UCSD-AML1 (cell line): ENCODE data around the gene KRTAP9-2.
"Not testable (repeated sequence)": the region's sequence is repeated elsewhere in the genome, so short reads cannot be mapped to it uniquely, and the experiment has no call there.

Experiments
- DNase-seq: peaks from one replicate; lab custom pipeline; 2025; ENCODE audit not compliant: unreplicated experiment; lab: John Stamatoyannopoulos, UW

Gene KRTAP9-2

DNA sequence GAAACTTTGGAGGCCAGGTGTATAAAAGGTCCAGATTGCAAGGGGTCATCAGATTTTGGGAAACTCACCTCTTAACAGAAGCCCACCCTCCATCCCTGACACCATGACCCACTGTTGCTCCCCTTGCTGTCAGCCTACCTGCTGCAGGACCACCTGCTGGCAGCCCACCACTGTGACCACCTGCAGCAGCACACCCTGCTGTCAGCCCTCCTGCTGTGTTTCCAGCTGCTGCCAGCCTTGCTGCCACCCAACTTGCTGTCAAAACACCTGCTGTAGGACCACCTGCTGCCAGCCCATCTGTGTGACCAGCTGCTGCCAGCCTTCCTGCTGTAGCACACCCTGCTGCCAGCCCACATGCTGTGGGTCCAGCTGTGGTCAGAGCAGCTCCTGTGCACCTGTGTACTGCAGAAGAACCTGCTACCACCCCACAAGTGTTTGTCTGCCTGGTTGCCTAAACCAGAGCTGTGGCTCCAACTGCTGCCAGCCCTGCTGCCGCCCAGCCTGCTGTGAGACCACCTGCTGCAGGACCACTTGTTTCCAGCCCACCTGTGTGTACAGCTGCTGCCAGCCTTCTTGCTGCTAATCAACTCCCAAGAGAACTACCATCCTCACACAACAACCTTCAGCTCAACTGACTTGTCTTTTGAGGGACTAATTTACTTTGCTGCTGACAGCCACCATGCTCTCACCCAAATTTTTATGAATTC is 6.1 kb downstream of the KRTAP9-2 start, which contains the start of gene KRTAP9-3:
Gene KRTAP9-3 (plus strand): TSS at position 51 of the 707 bp plus-strand sequence. CDS start 53 bp downstream, at position 104.
- DNase-seq: not testable (repeated sequence)

DNA sequence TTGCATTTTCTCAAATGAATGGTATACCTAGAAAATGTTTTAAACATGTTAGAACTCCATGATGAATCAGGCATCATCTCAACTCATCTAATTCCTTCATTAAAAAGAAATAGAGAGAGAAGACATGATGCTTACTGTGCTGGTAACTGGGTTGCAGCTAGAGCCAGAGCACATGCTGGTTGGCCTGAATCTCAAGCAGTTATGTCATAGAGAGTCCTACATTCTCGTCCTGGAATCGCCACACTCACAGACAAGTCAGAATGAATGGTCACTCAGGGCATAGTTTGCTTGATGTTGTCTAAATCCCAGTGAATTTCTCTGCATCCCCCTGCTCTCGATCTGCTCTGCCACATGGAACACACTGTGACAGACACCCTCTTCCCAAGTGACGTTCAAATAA is 10.7 kb downstream of the KRTAP9-2 start:
- not testable (repeated sequence) for DNase-seq

DNA sequence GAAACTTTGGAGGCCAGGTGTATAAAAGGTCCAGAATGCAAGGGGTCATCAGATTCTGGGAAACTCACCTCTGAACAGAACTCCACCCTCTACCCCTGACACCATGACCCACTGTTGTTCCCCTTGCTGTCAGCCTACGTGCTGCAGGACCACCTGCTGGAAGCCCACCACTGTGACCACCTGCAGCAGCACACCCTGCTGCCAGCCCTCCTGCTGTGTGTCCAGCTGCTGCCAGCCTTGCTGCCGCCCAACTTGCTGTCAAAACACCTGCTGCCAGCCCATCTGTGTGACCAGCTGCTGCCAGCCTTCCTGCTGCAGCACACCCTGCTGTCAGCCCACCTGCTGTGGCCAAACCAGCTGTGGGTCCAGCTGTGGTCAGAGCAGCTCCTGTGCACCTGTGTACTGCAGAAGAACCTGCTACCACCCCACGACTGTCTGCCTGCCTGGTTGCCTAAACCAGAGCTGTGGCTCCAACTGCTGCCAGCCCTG is 11.5 kb downstream of the KRTAP9-2 start, which contains the start of gene KRTAP9-8:
Gene KRTAP9-8 (plus strand): TSS at position 51 of the 489 bp plus-strand sequence. CDS start 53 bp downstream, at position 104.
- DNase-seq: not testable (repeated sequence)

- DNase-seq: not testable (repeated sequence)
These were observed 20.7 kb downstream of the KRTAP9-2 start for GRCh38 chr17:41246995-41247787.

- not testable (repeated sequence) for DNase-seq
These were observed 23.3 kb downstream of the KRTAP9-2 start, which contains the start of gene KRTAP9-4 for GRCh38 chr17:41249637-41250240. TSS of gene KRTAP9-4 (plus strand) at chr17:41249687. CDS start at chr17:41249721, 34 bp downstream.

DNA sequence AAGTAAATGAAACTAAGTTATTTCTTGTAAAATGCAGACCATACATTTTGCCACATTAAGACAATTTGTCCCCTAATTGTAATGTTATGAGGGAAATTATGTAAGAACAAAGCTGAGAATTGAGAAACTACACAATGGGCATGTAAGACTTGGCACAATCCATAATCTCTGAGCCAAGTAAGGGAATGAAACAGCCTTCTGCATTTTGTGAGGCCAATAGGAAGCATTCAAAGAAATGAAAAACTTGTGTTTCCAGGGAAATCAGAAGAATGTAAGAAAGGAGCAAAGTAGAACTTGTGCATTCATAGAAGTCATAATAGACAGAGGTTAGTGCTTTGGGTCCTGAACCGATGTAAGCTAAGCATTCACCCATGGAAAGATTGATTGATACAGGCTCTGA is 24.8 kb downstream of the KRTAP9-2 start:
- DNase-seq: no peak

- DNase-seq: no peak
These were observed 28.4 kb downstream of the KRTAP9-2 start for GRCh38 chr17:41254861-41255260.

- not testable (repeated sequence) for DNase-seq
These were observed 29.2 kb downstream of the KRTAP9-2 start, which contains the start of gene KRTAP9-9 for GRCh38 chr17:41255381-41256290. TSS of gene KRTAP9-9 (plus strand) at chr17:41255384.

DNA sequence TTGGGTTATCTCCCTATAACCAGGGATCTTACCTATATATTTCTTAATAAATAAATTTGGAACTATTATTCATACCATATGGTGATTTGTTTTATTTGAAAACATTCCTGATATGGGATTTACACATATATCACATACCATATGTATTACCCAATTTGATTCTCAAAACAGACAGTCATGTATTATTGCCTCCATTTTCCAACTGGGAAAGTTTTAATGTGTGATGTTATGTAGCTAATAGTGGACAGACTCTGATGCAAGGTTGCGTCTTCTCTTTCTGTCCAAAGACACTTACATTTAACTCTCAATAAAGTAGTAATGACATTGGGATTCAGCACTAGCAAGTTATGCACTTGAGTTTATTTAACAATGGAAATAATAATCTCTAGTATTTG is 29.8 kb downstream of the KRTAP9-2 start:
- no peak for DNase-seq

- DNase-seq: no peak
These were observed 32.0 kb downstream of the KRTAP9-2 start for GRCh38 chr17:41258406-41258805.

- DNase-seq: no peak
These were observed 36.8 kb downstream of the KRTAP9-2 start for GRCh38 chr17:41263212-41263611.

- no peak for DNase-seq
These were observed 38.2 kb downstream of the KRTAP9-2 start for GRCh38 chr17:41264599-41264998.

- DNase-seq: no peak
These were observed 38.6 kb downstream of the KRTAP9-2 start, which contains the start of gene KRTAP9-6 for GRCh38 chr17:41265078-41265477. TSS of gene KRTAP9-6 (plus strand) at chr17:41265378. CDS start at chr17:41265378, 0 bp downstream.

GRCh38 chr17:41267711-41268110 is 41.3 kb downstream of the KRTAP9-2 start:
- DNase-seq: no peak

DNA sequence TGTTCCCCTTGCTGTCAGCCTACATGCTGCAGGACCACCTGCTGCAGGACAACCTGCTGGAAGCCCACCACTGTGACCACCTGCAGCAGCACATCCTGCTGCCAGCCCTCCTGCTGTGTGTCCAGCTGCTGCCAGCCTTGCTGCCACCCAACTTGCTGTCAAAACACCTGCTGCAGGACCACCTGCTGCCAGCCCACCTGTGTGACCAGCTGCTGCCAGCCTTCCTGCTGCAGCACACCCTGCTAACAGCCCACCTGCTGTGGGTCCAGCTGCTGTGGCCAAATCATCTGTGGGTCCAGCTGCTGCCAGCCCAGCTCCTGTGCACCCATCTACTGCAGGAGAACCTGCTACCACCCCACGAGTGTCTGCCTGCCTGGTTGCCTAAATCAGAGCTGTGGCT is 44.9 kb downstream of the KRTAP9-2 start:
- DNase-seq: not testable (repeated sequence)

GRCh38 chr17:41271858-41272257 is 45.4 kb downstream of the KRTAP9-2 start:
- DNase-seq: no peak

DNA sequence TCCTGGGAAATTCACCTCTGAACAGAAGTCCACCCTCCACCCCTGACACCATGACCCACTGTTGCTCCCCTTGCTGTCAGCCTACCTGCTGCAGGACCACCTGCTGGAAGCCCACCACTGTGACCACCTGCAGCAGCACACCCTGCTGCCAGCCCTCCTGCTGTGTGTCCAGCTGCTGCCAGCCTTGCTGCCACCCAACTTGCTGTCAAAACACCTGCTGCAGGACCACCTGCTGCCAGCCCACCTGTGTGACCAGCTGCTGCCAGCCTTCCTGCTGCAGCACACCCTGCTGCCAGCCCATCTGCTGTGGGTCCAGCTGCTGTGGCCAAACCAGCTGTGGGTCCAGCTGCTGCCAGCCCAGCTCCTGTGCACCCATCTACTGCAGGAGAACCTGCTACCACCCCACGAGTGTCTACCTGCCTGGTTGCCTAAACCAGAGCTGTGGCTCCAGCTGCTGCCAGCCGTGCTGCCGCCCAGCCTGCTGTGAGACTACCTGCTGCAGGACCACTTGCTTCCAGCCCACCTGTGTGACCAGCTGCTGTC is 49.3 kb downstream of the KRTAP9-2 start, which contains the start of gene KRTAP9-7:
Gene KRTAP9-7 (plus strand): TSS at position 51 of the 543 bp plus-strand sequence. CDS start 0 bp downstream, at position 51.
- DNase-seq: not testable (repeated sequence)
